GM12864 (cell line): ENCODE results near the gene SLC16A12.

Source experiments
- DNase-seq: peaks from one replicate; pipeline ENCODE4 v3.0.0-alpha.2; 2011; ENCODE audit warnings: low read depth
- H3K4me3 ChIP-seq: 2 replicates; pipeline ENCODE4 v1.5.1; 2011; ENCODE audit warnings: mild to moderate bottlenecking, low read depth, low read length, control low read depth
- TF ChIP-seq, protein P1 (sequence below): IDR thresholded peaks from 2 replicates; pipeline ENCODE4 v1.5.1; 2011; ENCODE audit warnings: low read depth, mild to moderate bottlenecking, moderate library complexity, low read length, control low read depth, inconsistent platforms; ENCODE audit errors: missing control alignments

Gene SLC16A12

DNA sequence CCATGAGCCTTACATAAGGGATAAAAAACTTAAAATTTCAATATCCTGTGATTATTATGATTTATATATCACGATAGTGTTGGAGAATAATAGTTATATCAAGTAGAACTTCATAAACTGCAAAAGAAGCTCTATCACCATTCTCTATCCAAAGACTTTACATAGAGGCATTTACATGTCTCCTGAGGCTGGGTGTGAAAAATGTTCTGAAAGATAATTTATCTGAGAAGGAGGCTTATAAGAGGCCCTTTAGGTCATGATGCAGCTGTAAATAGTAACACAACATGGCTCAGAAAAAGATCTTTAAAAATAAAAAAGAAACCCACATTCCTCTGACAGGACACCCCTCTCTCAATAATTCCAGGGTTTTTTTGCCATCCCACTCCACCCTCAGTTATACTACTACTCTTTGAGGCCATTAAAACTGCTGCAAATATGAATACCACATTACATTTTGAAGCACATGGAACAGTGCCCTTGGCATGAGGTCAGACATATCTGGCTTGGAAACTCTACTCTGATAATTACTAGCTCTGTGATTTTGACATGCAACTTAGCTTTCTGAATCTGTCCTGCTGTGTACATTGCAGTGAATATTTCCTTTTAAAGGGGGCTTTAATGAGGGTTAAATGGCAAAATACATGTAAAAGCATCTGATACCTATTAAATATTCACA, 55.5 kb downstream of the SLC16A12 start:
- H3K4me3 ChIP-seq = no peak overlapping the region
- no peak for DNase-seq
- TF ChIP-seq, protein P1, sequence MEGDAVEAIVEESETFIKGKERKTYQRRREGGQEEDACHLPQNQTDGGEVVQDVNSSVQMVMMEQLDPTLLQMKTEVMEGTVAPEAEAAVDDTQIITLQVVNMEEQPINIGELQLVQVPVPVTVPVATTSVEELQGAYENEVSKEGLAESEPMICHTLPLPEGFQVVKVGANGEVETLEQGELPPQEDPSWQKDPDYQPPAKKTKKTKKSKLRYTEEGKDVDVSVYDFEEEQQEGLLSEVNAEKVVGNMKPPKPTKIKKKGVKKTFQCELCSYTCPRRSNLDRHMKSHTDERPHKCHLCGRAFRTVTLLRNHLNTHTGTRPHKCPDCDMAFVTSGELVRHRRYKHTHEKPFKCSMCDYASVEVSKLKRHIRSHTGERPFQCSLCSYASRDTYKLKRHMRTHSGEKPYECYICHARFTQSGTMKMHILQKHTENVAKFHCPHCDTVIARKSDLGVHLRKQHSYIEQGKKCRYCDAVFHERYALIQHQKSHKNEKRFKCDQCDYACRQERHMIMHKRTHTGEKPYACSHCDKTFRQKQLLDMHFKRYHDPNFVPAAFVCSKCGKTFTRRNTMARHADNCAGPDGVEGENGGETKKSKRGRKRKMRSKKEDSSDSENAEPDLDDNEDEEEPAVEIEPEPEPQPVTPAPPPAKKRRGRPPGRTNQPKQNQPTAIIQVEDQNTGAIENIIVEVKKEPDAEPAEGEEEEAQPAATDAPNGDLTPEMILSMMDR = no peak

DNA sequence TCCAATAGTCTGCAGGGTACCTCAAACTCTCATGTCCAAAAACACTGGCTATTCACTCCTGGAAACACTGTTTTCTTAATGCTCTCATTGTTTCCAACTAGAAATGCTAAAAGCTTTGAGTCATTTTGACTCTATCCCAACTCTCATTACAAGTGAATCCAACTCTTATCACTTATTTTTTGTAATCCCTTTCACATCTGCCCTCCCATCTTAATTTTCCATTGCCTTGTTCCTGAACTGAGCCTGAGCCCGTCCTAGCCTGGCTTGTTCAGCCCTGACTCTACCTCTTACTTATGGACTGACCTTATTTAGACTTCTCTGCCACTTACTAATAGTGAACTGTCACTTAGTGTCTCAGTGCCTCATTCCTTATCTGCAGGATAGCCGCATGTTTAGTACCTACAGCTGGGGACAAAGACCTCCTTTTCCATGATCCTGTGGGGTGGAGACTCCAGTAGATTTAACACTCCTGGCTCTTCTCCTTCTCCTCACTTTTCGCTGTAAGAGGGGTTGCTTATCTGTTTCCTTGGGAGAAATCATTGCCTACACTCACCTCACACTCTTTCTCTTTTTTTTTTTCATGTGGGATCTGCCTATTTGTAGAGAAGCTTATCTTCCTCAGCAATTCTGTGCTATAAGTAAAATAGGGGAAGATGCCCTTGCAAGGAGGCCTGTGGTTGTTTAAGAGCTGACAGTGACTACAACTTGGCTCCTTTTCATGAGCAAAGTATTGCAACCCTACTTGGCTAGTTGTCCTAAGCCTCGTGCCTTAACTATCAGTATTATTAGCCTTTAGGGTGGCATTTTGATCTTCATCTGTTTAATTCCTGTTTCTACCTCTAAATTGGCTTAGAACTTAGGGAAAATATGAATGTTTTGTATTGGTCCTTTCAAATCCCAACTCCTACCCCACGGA, 56.4 kb downstream of the SLC16A12 start:
- DNase-seq = no peak
- TF ChIP-seq, protein P1 = no peak
- no peak overlapping the region for H3K4me3 ChIP-seq

DNA sequence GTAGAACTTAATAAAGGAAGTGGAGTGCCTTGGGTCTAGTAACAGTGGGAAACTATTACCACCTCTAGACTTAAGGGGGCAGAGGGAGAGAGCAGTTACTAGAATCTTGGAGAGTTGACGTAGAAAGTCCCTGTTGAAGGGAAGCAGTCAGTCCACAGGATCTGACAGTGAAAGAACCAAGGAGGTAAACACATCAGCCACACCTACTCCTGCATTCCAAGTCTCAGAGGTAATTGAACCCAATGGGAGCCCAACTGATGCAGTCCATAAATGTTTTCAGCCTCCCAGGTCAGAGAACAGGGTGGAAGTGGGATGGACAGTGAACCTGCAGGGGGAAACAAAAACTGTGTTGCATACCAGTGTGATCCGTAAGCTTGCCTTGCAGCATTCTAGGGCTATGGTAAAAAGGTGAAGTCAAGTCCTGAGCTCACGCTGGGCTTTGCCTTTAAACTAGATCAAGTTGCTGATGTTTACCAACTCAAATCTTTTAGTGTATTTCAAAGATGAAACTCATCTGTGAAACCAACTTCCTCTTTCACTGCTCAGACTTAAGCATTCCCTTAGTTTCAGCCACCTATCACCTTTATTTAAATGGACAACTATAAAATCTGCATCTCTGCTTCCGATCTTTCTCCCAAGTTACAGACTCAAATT, 57.2 kb downstream of the SLC16A12 start:
- TF ChIP-seq, protein P1 = no peak
- peak; percentile 3 for DNase-seq
- no peak overlapping the region for H3K4me3 ChIP-seq

DNA sequence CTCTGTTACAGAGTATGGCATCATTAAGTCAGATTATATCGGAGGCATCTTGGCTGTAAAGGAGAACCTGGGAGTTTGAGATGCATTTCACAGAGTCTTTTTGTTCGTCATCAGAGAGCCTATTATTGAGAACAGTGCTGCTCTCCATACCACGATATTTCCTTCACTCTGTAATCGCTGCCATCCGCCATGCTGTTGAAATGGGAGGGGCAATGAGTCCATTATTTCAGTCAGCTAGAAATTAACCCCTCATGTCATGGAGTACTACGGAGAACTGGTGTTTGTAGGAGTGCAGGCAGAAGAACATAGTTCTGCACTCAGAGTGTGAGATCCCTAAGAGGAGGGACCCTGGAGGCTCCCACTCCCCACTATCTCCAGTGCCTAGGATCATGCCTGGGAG, 59.2 kb downstream of the SLC16A12 start:
- no peak for DNase-seq
- TF ChIP-seq, protein P1 = no peak
- no peak overlapping the region for H3K4me3 ChIP-seq

DNA sequence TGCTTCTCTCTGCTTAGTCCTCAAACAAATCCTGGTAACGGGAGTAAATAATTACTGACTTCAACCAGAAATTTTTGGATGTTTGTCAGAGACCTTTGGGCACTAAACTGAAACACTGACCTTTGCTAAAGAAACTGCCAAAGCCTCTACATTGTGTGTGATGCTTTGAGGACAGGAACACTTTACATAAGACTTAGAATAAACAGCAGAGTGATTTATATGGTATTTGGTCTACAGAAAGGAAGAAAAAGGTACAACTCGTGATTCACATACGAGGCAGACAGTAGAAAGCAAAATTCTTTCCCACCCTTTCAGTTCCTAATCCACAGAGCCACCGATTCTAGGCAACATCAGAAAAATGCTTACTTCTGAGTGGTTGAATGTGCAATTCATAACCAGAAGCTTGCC, 59.8 kb downstream of the SLC16A12 start:
- no peak overlapping the region for H3K4me3 ChIP-seq
- DNase-seq = no peak
- TF ChIP-seq, protein P1 = no peak

DNA sequence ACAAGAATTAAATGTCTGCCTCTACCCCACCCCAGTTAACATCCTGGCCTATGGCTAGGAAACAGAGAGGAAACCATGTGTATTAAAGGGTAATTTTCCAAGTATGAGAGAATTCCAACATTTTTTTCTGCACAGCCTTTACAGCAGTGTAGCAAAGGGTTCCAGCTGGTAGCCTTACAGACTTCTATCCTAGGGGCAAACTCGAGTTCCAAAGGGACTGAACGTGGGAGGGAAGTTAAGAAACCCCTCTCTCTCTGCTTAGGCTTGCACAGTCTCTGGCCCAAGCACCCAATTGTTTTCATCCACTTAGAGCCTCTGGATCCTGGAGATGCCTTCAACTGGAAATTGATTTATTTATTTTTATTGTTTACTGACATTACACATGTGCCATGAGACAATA, 60.3 kb downstream of the SLC16A12 start:
- no peak overlapping the region for H3K4me3 ChIP-seq
- no peak for DNase-seq
- TF ChIP-seq, protein P1 = no peak
